PC-3 (cell line): ENCODE results near the gene ALDH3A2.

Experiments
- CTCF ChIP-seq: fragments of 300-600 bp; sonication (generic); conservative IDR thresholded peaks from 2 replicates; pipeline ENCODE4 v1.5.1; 2017; ENCODE audit warnings: antibody characterized with exemption, low read depth, mild to moderate bottlenecking, low read length
- EZH2 ChIP-seq: fragments of 300-600 bp; sonication (generic); IDR thresholded peaks from one replicate; pipeline ENCODE4 v1.6.1; 2017; ENCODE audit warnings: antibody characterized with exemption, mild to moderate bottlenecking, low read length; ENCODE audit not compliant: unreplicated experiment
- EZH2phosphoT487 ChIP-seq: fragments of 300-600 bp; sonication (generic); IDR thresholded peaks from 2 replicates; pipeline ENCODE4 v1.6.1; 2018; ENCODE audit warnings: mild to moderate bottlenecking, antibody characterized with exemption, low read length, borderline replicate concordance

- TF ChIP-seq CTCF: no peak
- TF ChIP-seq EZH2phosphoT487: no peak
- TF ChIP-seq EZH2: no peak
These were observed 75.4 kb downstream of the ALDH3A2 start for GRCh38 chr17:19723964-19724363.
